MM.1S (cell line): Measurements from ENCODE around the gene FAM53C.

Experiments used
- CTCF ChIP-seq: fragments of 300-600 bp; sonication (generic); IDR thresholded peaks from 2 replicates; pipeline ENCODE4 v1.5.1; 2016; ENCODE audit warnings: antibody characterized with exemption, low read length, mixed read lengths
- EZH2 ChIP-seq: fragments of 300-600 bp; sonication (generic); optimal IDR thresholded peaks from 2 replicates; pipeline ENCODE3; 2017; ENCODE audit warnings: low read depth, mild to moderate bottlenecking, antibody characterized with exemption, low read length, mixed read lengths

- no peak for TF ChIP-seq CTCF
- TF ChIP-seq EZH2: no peak
Measured at GRCh38 chr5:138371454-138371853, 33.4 kb downstream of the FAM53C start.
